Neuron (in vitro differentiated cells): ENCODE results near the gene INSRR.

ENCODE experiments used
- H2AFZ ChIP-seq: one replicate; pipeline ENCODE4 v1.6.1; 2013; ENCODE audit warnings: low read depth, mild to moderate bottlenecking, inconsistent platforms, low read length, moderate library complexity
- H3K27me3 ChIP-seq: one replicate; pipeline ENCODE4 v1.6.1; 2013; ENCODE audit warnings: low read length; ENCODE audit not compliant: insufficient read depth
- H3K36me3 ChIP-seq: one replicate; pipeline ENCODE4 v1.6.1; 2013; ENCODE audit warnings: low read length; ENCODE audit not compliant: insufficient read depth
- H3K4me1 ChIP-seq: one replicate; pipeline ENCODE4 v1.6.1; 2013; ENCODE audit warnings: low read length; ENCODE audit not compliant: insufficient read depth
- H3K4me3 ChIP-seq: 2 replicates; pipeline ENCODE4 v1.5.1; 2013; ENCODE audit warnings: mild to moderate bottlenecking, low read length, moderate library complexity
- H3K9me3 ChIP-seq: one replicate; pipeline ENCODE4 v1.6.1; 2013; ENCODE audit warnings: low read length

The INSRR gene

DNA sequence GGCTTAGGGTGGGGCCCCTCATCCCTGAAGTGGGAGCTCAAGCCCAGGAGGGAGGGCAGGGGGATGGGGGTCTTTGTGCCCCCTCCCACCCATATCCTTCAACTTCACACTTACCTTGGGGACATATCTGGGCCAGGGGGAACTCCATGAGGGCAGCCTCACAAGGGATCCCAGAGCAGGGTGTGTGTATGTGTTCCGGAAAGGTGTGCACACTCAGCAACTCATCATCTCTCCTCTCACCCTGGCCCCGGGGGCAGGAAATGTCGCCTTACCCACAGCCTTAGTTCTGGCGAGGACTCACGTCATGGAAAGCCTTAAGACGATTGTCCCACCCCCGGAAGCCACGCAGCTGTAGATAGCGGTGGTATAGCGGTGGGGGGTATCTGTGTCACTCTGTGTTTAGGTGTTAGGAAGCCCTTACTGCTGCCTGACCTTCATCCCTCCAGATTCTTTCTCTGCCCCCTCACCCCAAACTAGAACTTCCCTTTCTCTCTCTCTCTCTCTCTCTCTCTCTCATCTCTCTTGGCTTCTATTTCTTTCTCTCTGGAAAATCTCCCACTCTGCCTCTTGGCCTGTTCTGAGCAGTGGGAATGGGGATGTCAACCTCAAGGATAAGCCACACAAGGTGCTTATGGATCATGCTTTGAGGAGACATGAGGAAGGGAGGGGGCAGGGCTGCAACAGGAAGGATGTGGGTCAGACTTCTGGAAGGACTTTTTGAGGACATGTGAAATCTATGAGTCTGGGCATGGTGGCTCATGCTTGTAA is 42.2 kb downstream of the INSRR start, which contains the start of gene SH2D2A:
TSS of gene SH2D2A (minus strand) at position 288 of the 768 bp plus-strand sequence. CDS start at position 148, 140 bp downstream.
- Histone ChIP-seq H2AFZ (no peak within 1 kb of the TSS), H3K36me3 (no peaks in the 10 kb centered on the region), H3K4me3 (no peak within 1 kb of the TSS), H3K4me1 (peaks cover 5% of the 10 kb centered on the region), H3K27me3 (peaks cover 37% of the 10 kb centered on the region), H3K9me3 (no peaks in the 10 kb centered on the region)

DNA sequence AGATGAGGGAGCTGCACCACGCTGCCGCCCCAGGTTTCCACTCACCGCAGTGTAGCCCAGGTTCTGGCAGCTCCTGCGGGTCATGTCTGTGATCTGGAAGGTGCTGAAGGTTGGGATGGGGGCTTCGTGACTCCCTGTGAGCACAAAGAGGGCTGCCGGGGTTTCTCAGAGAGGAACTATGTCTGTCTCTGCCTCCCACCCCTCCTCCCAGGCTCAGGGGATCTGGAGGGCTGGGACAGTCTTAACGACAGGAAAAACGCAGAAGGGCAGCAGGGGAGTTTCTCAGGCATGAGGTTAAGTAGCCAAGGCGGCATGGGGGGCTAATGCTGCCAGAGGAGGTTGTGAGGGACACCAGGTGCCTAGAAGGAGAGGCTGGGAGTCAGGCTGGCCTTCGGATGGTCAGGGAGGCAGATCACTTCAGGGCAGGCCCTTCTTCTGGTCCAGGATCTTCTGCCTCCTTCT is 42.9 kb downstream of the INSRR start:
- no peaks in the 10 kb centered on the region for H3K36me3 ChIP-seq
- H3K27me3 ChIP-seq: peaks cover 33% of the 10 kb centered on the region
- H3K4me1 ChIP-seq: peaks cover 5% of the 10 kb centered on the region
- H3K9me3 ChIP-seq: no peaks in the 10 kb centered on the region
- H2AFZ ChIP-seq: no peak overlapping the region
- no peak overlapping the region for H3K4me3 ChIP-seq

DNA sequence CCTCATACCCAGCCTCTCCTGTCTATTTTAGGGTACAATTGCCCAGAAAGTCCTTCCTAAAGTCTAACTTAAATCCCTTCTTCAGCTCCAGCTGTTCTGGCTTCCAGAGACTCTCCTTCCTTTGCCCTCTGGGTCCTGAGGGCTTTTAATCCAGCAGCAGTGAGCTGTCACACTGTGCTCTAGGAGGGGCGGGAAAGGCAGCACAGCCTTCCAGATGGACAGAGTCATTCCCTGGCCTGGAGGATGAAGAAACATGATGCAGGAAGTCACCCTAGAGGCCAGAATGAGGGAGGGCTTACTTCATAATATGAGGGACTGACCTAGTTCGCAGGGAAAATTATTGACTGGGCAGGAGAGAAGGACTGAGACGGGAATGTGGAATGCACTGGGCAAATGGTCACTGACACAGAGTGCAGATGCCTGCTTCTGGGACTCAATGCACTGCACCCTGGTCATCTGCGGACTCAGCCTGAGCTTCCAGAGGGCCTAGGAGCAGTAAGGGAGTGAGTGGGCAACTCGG is 43.5 kb downstream of the INSRR start:
- Histone ChIP-seq H3K36me3 (no peaks in the 10 kb centered on the region), H3K9me3 (no peaks in the 10 kb centered on the region), H3K4me3 (no peak overlapping the region), H3K27me3 (peaks cover 33% of the 10 kb centered on the region), H3K4me1 (peaks cover 5% of the 10 kb centered on the region), H2AFZ (no peak overlapping the region)

DNA sequence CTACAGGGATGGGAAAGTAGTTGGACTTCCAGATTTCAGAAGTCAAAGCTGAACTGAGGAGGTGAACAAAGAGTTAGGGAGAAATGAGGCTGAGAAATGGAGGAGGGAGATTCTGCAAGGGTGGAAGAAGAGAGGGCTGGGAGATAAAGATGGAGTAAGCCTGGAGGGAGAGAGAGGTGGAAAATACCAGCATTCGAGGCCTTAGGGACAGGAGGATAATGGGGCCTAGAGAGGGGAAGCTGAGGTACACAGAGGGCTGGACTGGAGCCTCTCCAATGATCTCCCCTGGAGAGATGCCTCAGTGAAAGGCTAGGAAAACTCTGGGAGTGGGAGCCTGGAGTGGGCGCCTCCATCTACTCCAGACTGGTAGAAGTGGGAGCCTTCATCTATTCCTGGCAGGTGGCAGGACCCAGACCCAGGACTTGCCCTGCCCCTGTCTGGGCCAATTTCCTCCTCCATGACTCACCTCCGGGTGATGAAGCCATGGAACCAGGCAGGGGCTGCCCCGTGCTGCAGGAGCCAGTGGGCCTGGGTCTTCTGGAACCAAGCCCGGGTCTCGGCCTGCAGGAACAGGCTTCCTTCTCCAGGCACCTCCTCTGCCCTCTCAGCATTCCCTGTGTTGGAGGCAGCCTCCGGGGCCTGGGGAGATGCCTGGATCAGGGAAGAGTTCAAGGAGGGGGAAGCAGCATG is 44.2 kb downstream of the INSRR start:
- Histone ChIP-seq H3K4me3 (no peak overlapping the region), H2AFZ (peak overlapping the region; percentile 48), H3K27me3 (peaks cover 33% of the 10 kb centered on the region)

DNA sequence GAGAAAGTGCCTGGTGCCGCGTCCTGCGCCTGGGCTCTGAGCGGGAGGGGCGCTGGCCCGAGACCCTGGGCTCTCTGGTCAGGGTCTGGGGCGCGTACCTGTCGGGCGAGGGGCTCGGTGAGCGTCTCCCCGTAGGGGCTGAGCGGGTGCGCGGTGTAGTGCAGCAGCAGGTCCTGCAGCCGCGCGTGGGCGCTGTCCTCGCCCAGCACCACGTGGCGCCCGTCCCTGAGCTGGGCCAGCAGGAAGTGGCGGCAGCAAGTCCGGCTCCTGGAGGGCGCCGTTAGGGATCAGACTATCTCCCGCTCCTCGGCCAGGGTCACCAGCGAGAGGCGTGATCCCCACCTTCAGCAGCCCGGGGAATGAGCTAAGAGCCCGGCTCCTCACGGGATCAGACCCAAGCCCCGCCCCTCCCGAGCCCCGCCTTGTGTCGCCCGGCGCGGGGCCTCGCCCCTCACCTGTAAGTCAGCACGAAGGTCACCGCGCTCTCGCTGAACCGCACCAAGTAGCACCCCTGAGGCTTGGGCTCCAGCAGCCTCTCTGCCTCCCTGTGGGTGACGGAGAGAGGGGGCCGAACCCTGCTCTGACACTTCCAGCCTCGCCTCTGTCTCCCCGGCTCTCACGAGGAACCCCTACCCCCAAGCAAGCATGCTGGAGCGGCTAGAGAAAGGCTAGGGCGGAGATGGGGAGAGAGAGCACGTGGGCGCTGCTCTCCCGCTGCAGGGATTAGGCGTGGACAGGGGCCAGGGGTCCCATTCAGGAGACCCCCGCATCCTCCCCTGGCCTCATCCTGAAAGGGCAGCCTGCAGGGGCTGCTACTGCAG is 45.0 kb downstream of the INSRR start:
- Histone ChIP-seq H3K9me3 (no peaks in the 10 kb centered on the region), H3K27me3 (peaks cover 33% of the 10 kb centered on the region), H3K4me1 (peaks cover 5% of the 10 kb centered on the region), H3K4me3 (peak overlapping the region; percentile 4), H3K36me3 (no peaks in the 10 kb centered on the region), H2AFZ (peak overlapping the region; percentile 48)

More for the DNA sequence above, 44.2 kb downstream of the INSRR start:
- Histone ChIP-seq H3K9me3 (no peaks in the 10 kb centered on the region), H3K4me1 (peaks cover 5% of the 10 kb centered on the region), H3K36me3 (no peaks in the 10 kb centered on the region)

DNA sequence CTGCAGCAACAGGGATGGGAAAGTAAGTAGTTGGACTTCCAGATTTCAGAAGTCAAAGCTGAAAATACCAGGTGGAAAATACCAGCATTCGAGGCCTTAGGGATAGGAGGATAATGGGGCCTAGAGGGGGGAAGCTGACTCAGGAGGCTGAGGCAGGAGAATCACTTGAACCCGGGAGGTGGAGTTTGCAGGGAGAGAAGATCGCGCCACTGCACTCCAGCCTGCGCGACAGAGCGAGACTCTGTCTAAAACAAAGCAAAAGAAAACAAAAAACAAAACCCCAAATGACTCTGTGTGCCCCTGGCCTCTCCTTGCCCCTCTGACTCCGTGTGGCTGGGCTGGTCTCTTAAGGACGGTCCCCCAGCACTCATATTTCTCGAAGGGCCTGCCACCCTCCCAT is 45.6 kb downstream of the INSRR start:
- H3K4me1 ChIP-seq: peaks cover 5% of the 10 kb centered on the region
- H3K36me3 ChIP-seq: no peaks in the 10 kb centered on the region
- H3K27me3 ChIP-seq: peaks cover 33% of the 10 kb centered on the region
- no peaks in the 10 kb centered on the region for H3K9me3 ChIP-seq
- peak overlapping the region; percentile 48 for H2AFZ ChIP-seq
- H3K4me3 ChIP-seq: no peak overlapping the region

DNA sequence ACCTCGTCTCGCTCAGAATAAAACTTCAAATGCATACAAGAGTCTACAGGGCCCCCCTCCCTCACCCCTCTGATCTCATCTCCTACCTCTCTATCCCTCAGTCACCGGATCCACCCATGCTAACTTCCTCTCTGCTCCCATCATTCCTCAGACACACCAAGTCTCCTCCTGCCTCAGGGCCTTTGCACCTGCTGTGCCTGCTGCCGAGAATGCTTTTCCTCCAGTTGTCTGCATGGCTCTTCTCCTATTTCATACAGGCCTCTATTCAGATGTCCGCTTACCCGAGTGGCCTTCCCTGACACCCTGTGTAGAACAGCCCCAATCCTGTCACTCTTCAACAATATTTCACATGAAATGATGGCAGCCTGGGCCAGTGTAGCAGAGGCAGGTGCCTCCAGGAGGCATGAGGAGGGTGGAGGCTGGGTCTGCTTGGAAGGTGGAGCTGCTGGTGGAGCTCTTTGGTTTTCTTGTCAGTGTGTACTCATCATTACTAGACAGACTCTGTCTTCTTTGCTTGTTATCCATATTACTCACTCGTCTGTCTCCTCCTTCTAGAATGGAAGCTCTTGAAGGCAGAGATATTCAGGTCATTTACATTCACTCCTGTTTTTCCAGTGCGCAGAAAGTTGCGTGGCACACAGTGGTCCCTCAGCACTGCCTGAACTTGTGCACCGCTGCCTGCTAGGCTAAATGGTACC is 46.5 kb downstream of the INSRR start:
- H2AFZ ChIP-seq: no peak overlapping the region
- no peaks in the 10 kb centered on the region for H3K9me3 ChIP-seq
- peaks cover 33% of the 10 kb centered on the region for H3K27me3 ChIP-seq
- peaks cover 5% of the 10 kb centered on the region for H3K4me1 ChIP-seq
- no peaks in the 10 kb centered on the region for H3K36me3 ChIP-seq
- no peak overlapping the region for H3K4me3 ChIP-seq

DNA sequence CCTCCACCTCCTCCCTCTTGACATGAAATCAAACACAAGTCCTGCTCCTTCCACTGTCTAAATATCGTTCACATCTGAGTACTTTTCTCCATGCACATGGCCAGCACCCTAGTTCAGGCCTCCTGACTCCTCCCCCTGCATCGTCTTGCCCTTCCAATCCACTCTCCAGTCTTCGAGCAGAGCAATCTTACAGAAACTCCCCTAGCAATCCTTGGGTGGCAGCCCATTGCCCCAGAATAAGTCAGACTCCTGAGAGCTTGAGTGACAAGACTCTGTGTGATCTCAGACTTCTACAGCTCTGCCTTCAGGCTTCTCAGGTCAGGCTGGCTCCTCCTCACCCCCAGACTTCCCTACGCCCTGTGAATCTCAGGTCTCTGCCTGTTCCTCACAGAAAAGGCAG is 47.7 kb downstream of the INSRR start:
- Histone ChIP-seq H3K9me3 (no peaks in the 10 kb centered on the region), H3K36me3 (no peaks in the 10 kb centered on the region), H3K27me3 (peaks cover 27% of the 10 kb centered on the region), H2AFZ (no peak overlapping the region), H3K4me1 (peaks cover 5% of the 10 kb centered on the region), H3K4me3 (no peak overlapping the region)

DNA sequence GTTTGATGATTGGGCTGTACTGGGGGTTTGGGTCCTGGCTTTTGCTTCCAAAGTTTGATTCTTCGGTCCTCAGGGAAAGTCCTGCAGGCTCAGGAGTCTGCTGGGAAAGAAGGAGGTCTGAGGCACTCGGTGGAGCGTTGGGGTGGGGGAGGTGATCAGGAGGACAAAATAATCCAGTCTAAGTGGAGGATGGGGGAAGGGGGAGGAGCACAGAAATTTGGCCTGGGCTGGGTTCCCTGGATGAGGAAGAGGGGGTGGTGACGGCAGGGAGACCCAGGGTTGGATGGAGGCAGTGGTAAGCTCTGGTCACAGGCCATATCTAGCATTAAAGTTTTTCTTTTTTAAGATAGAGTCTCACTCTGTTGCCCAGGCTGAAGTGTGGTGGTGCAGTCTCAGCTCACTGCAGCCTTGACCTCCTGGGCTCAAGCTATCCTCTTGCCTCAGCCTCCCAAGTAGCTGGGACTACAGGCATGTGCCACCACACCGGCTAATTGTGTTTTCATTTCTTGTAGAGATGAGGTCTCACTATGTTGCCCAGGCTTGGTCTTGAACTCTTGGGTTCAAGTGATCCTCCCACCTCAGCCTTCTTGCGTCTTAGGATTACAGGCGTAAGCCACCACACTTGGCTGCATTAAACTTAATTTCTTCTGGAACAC is 49.1 kb downstream of the INSRR start:
- Histone ChIP-seq H3K36me3 (no peaks in the 10 kb centered on the region), H3K9me3 (no peaks in the 10 kb centered on the region)

DNA sequence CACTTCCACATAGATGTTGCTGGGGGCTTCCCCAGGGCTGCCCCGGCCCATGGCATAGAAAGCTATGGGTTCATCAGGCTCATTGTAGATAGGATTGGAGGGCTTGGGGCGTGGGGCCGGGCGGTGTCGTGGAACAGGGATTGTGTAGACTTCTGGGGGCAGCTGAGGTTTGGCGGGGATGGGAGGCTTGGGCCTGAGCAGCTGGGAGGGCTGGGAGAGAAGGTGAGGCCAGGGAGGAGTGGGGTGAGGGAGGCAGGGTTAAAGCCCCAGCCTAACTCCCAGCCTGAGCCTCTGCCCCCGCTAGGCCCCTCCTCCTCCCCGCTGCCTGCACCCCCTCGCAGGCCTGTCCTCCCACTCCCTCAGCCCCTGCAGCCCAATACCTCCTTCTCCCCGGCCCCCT is 49.6 kb downstream of the INSRR start:
- H3K4me3 ChIP-seq: no peak overlapping the region
- peaks cover 3% of the 10 kb centered on the region for H3K4me1 ChIP-seq
- no peaks in the 10 kb centered on the region for H3K9me3 ChIP-seq
- no peak overlapping the region for H2AFZ ChIP-seq
- H3K27me3 ChIP-seq: peaks cover 10% of the 10 kb centered on the region
- H3K36me3 ChIP-seq: no peaks in the 10 kb centered on the region

More for the DNA sequence above, 49.1 kb downstream of the INSRR start:
- Histone ChIP-seq H3K4me3 (no peak overlapping the region), H2AFZ (no peak overlapping the region), H3K4me1 (peaks cover 5% of the 10 kb centered on the region), H3K27me3 (peaks cover 16% of the 10 kb centered on the region)

DNA sequence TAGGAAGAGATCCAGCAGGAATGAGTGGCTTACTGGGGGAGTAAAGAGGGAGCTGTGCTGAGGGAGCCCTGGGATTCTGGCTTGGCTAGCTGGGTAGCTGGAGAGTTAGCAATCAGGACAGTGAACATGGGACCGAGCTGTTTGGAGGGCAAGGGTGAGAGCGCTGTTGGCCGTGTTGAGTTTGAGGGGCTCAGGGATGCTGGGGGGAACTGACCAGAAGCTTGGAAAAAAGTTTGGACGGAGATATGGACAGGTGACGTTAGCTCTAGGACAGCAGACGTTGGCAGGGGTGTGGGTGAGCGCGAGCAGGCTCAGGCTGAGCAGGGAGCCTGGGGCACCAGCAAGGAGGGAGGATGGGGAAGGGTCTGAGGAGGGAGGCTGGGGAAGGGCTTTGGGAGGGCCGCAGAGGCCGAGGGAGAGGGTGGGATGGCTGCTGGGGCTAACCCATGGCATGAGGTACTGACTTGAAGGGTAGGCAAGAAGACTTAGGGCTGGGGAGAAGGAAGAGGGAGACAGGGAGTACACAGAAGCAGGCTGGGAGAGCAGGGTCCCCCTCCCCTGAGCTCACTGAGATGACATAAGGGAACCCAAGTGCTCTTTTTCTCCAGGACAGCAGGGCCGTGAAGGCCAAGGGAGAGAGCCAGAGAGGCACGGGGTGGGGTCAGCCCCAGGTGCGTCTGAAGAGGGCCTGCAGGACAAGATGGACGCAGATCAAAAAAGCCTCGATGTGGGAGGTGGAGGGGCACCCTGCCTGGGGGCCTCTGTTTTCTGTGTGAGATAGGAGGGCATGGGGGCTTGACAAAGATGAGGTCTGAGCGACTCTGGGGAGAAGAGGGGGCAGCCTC is 50.5 kb downstream of the INSRR start:
- H2AFZ ChIP-seq: no peak overlapping the region
- H3K4me1 ChIP-seq: no peaks in the 10 kb centered on the region
- H3K9me3 ChIP-seq: no peaks in the 10 kb centered on the region
- no peaks in the 10 kb centered on the region for H3K36me3 ChIP-seq
- H3K27me3 ChIP-seq: peaks cover 2% of the 10 kb centered on the region
- H3K4me3 ChIP-seq: no peak overlapping the region
